B cell (primary cell): ENCODE data around the gene SCAF11. TPM values are rescaled to one million over a fixed set of nuclear protein-coding genes. Genes with fewer than 3 reads are reported as not detected.

Experiments used
- ATAC-seq: fragments of 200-7000 bp; cut with Tn5 transposase; one replicate; pipeline ENCODE4 v1.10.0; 2021; ENCODE audit warnings: low read depth, mild to moderate bottlenecking, moderate number of reproducible peaks, moderate library complexity
- CTCF ChIA-PET: fragments of 350-600 bp; sonication (Branson Sonifier 250); formaldehyde crosslinking; loops from one replicate; lab custom pipeline; 2021; ENCODE audit warnings: antibody characterized with exemption, inconsistent platforms; lab: Charles Lee
- POLR2A ChIA-PET: fragments of 350-600 bp; sonication (Branson Sonifier 250); formaldehyde crosslinking; loops from one replicate; lab custom pipeline; 2021; ENCODE audit warnings: antibody characterized with exemption; lab: Charles Lee
- DNase-seq: peaks from one replicate; pipeline ENCODE4 v3.0.0; 2013
- H2AFZ ChIP-seq: 2 replicates; pipeline ENCODE4 v1.6.1; 2012; ENCODE audit warnings: mild to moderate bottlenecking, low read depth, low read length; ENCODE audit not compliant: insufficient read depth, poor library complexity, severe bottlenecking
- H3K27ac ChIP-seq, 2 donors: 1 replicate in 1 of 2; 2 replicates in 1 of 2; pipeline ENCODE4 v1.5.1; 2012 to 2013; ENCODE audit warnings: low read length in 2 of 2, mild to moderate bottlenecking in 2 of 2, moderate library complexity in 1 of 2
- H3K27me3 ChIP-seq, 4 experiments: fragments of 200-600 bp in 1 of 4; sonication (generic) in 1 of 4; replicated peaks in 1 of 4; 1 replicate in 2 of 4; 2 replicates in 2 of 4; pipeline versions ENCODE4 v1.6.1 to v1.7.0; 2013 to 2016; ENCODE audit warnings: low read length in 3 of 4, mild to moderate bottlenecking in 2 of 4, mixed read lengths in 1 of 4, moderate library complexity in 1 of 4; ENCODE audit not compliant: insufficient read depth in 4 of 4, control insufficient read depth in 3 of 4; ENCODE audit errors: control extremely low read depth in 1 of 4
- H3K36me3 ChIP-seq, 2 experiments: replicated peaks in 1 of 2; 1 replicate in 1 of 2; 2 replicates in 1 of 2; pipeline versions ENCODE4 v1.6.1 to v1.7.1; 2013; ENCODE audit warnings: low read length in 1 of 2; ENCODE audit not compliant: insufficient read depth in 2 of 2, control insufficient read depth in 1 of 2; ENCODE audit errors: control extremely low read depth in 1 of 2, extremely low read depth in 1 of 2
- H3K4me1 ChIP-seq, 2 donors: fragments of 200-600 bp in 1 of 2; sonication (generic) in 1 of 2; 1 replicate in 1 of 2; 2 replicates in 1 of 2; pipeline versions ENCODE4 v1.5.1 to v1.6.1; 2013 to 2017; ENCODE audit warnings: low read length in 2 of 2; ENCODE audit not compliant: control insufficient read depth in 2 of 2, insufficient read depth in 2 of 2
- H3K4me2 ChIP-seq: replicated peaks from 2 replicates; pipeline ENCODE3; 2012; ENCODE audit warnings: mild to moderate bottlenecking, low read depth, low read length; ENCODE audit not compliant: poor library complexity, severe bottlenecking
- H3K4me3 ChIP-seq, 5 experiments: fragments of 200-600 bp in 1 of 5; sonication (generic) in 1 of 5; 1 replicate in 3 of 5; 2 replicates in 2 of 5; pipeline versions ENCODE4 v1.5.1 to v1.7.0; 2011 to 2016; ENCODE audit warnings: low read length in 4 of 5, mild to moderate bottlenecking in 4 of 5, low read depth in 2 of 5, control low read depth in 1 of 5, moderate library complexity in 1 of 5; ENCODE audit not compliant: insufficient read depth in 1 of 5; ENCODE audit errors: control extremely low read depth in 1 of 5, extremely low read depth in 1 of 5
- H3K79me2 ChIP-seq: fragments of 200-600 bp; sonication (generic); one replicate; pipeline ENCODE4 v1.6.0; 2016; ENCODE audit warnings: low read length; ENCODE audit not compliant: control insufficient read depth, insufficient read depth
- H3K9ac ChIP-seq: fragments of 200-600 bp; sonication (generic); 2 replicates; pipeline ENCODE4 v1.6.1; 2017; ENCODE audit warnings: mild to moderate bottlenecking, low read length, moderate library complexity
- H3K9me3 ChIP-seq, 3 donors: one replicate each; pipeline versions ENCODE4 v1.6.1 to v1.7.1; 2013; ENCODE audit warnings: low read length in 2 of 3; ENCODE audit not compliant: control insufficient read depth in 2 of 3, insufficient read depth in 1 of 3; ENCODE audit errors: control extremely low read depth in 1 of 3
- H4K20me1 ChIP-seq: 2 replicates; pipeline ENCODE4 v1.6.0; 2012; ENCODE audit warnings: mild to moderate bottlenecking, low read length; ENCODE audit not compliant: insufficient read depth, control insufficient read depth, poor library complexity, severe bottlenecking
- H3K27ac Mint-ChIP-seq: one replicate; pipeline ENCODE4 v1.8.0; 2021; ENCODE audit warnings: mixed read lengths
- H3K27me3 Mint-ChIP-seq: one replicate; pipeline ENCODE4 v1.8.0; 2021; ENCODE audit warnings: mixed read lengths
- H3K4me1 Mint-ChIP-seq: one replicate; pipeline ENCODE4 v1.8.0; 2021; ENCODE audit warnings: mixed read lengths
- H3K4me3 Mint-ChIP-seq: one replicate; pipeline ENCODE4 v1.8.0; 2021; ENCODE audit warnings: mixed read lengths
- H3K9me3 Mint-ChIP-seq: one replicate; pipeline ENCODE4 v1.8.0; 2022; ENCODE audit warnings: mixed read lengths; ENCODE audit not compliant: insufficient read depth
- CTCF ChIP-seq: fragments of 200-600 bp; IDR thresholded peaks from one replicate; pipeline ENCODE4 v1.8.0; 2022; ENCODE audit warnings: antibody characterized with exemption, mild to moderate bottlenecking
- EZH2 ChIP-seq: IDR thresholded peaks from 2 replicates; pipeline ENCODE4 v1.6.1; 2012; ENCODE audit warnings: borderline replicate concordance, low read depth, mild to moderate bottlenecking, moderate library complexity, low read length; ENCODE audit not compliant: insufficient read depth, poor library complexity, severe bottlenecking
- WGBS: methylation state at CpG from one replicate; pipeline ENCODE4 v1.1.5; 2013; ENCODE audit warnings: missing lambda C conversion rate; ENCODE audit not compliant: insufficient coverage; 5-methylcytosine and 5-hydroxymethylcytosine counted together
- intact Hi-C: fragments of 100-400 bp; cut with micrococcal nuclease; formaldehyde crosslinking; loops from one replicate; pipeline ENCODE4 v1.10.0; 2022
- polyA plus RNA-seq: library from polyadenylated mRNA; depleted of rRNA; stranded (reverse); fragments of >200 nt; gene quantifications from 2 replicates; pipeline ENCODE4 v1.2.3, GENCODE V29; 2012
- total RNA-seq, 2 donors: library from RNA; stranded (reverse); fragments of 120-200 nt in 1 of 2; gene quantifications; 1 replicate in 1 of 2; 2 replicates in 1 of 2; pipeline versions ENCODE4 v1.2.3 to v1.2.4, GENCODE V29; 2013 to 2022

SCAF11 gene
- total and polyA plus RNA-seq, 2 donors (not counting 1 experiment from before 2014, with no cell fraction given), result 76.1 to 247 TPM

DNA sequence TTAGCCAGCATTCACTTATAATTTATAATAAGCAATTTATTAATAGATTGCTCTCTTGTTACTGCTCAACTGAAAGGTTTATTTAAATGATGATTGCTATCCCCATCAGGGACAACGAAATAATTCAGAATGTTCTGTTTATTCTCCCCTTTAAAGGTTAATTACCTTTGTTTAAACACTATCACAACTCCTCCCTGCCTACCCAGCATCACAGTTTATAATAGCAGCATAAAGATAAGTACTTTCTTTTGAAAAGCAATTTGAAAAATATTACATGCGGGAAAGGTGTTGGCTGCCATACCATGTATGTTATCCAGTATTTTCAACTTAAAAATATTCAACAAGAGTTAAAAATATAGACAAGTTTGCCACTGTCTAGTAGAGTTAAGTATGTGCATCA, 30.6 kb downstream of the SCAF11 start:
- Mint-ChIP-seq H3K9me3 (no peaks in the 10 kb centered on the region), H3K4me1 (peaks cover 10% of the 10 kb centered on the region), H3K4me3 (no peak overlapping the region), H3K27ac (no peak overlapping the region), H3K27me3 (no peaks in the 10 kb centered on the region)
- no peaks in the 10 kb centered on the region for H3K9me3 ChIP-seq
- intact Hi-C loops, result loop anchor here (5.0 kb wide), 1 partner anchor 33 kb away; the partner anchor contains the start of gene SCAF11
- no peak overlapping the region for H2AFZ ChIP-seq
- DNase-seq, result no peak
- H3K4me1 ChIP-seq, result no peaks in the 10 kb centered on the region
- no peak overlapping the region for H3K4me2 ChIP-seq
- peaks cover 43% of the 10 kb centered on the region for H4K20me1 ChIP-seq
- WGBS, result no CpG with 5 or more reads among the region's 2 CpGs
- ATAC-seq, result no peak
- ChIA-PET CTCF (interaction anchor here (0.7 kb wide), 1 partner anchor 716 kb away, joined by 3 read pairs; no protein-coding TSS in a partner anchor), POLR2A (no interaction called here)
- H3K79me2 ChIP-seq, result peaks cover 66% of the 10 kb centered on the region
- H3K27me3 ChIP-seq, result no peaks in the 10 kb centered on the region
- peaks cover 3 to 33% of the 10 kb centered on the region in 2 experiments for H3K36me3 ChIP-seq
- H3K4me3 ChIP-seq, result no peak overlapping the region
- TF ChIP-seq CTCF (no peak), EZH2 (no peak)
- no peak overlapping the region for H3K9ac ChIP-seq
- H3K27ac ChIP-seq, result no peak overlapping the region

DNA sequence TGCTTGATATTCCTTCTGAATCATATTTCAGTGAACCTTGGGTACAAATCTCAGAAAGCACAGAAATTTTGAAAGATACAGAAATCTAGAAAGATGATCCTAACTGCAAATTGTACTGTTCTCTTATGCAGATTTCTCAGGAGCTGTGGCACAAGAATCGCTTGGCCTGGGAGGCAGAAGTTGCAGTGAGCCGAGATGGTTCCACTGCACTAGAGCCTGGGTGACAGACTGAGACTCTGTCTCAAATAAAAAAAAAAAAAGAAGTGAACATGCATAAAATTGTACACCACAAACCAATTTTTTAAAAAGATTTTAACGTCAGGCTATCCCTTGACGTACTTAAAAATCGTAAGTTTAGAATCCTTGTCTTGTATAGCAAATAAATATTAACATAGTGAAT, 31.3 kb downstream of the SCAF11 start:
- peaks cover 36% of the 10 kb centered on the region for H4K20me1 ChIP-seq
- no peak overlapping the region for H3K27ac ChIP-seq
- Mint-ChIP-seq H3K27me3 (no peaks in the 10 kb centered on the region), H3K27ac (no peak overlapping the region), H3K4me1 (peaks cover 8% of the 10 kb centered on the region), H3K9me3 (no peaks in the 10 kb centered on the region), H3K4me3 (no peak overlapping the region)
- intact Hi-C loops, result loop anchor here (5.0 kb wide), 1 partner anchor 33 kb away; the partner anchor contains the start of gene SCAF11
- peaks cover 66% of the 10 kb centered on the region for H3K79me2 ChIP-seq
- ChIA-PET POLR2A (no interaction called here), CTCF (interaction anchor here (0.7 to 1.1 kb wide), 2 partner anchors 10 to 717 kb away, joined by 3 read pairs; no protein-coding TSS in a partner anchor)
- DNase-seq (no peak), ATAC-seq (no peak)
- H3K4me2 ChIP-seq, result no peak overlapping the region
- H2AFZ ChIP-seq, result no peak overlapping the region
- H3K27me3 ChIP-seq, result no peaks in the 10 kb centered on the region
- 100% methylated on average over 2 of the region's 5 CpGs for WGBS
- peaks cover 3 to 32% of the 10 kb centered on the region in 2 experiments for H3K36me3 ChIP-seq
- H3K9me3 ChIP-seq, result no peaks in the 10 kb centered on the region
- H3K4me3 ChIP-seq, result no peak overlapping the region
- no peak overlapping the region for H3K9ac ChIP-seq
- no peak for TF ChIP-seq EZH2
- TF ChIP-seq CTCF, result no peak
- no peaks in the 10 kb centered on the region for H3K4me1 ChIP-seq
